Head of caudate nucleus (tissue), 42 donors: ENCODE measurements around the gene PRKN.

Experiments used
- DNase-seq, 42 donors: peaks; one replicate each; pipeline versions ENCODE4 v3.0.0 to v3.0.0-alpha.2; 2020 to 2021; ENCODE audit warnings: mixed read lengths in 7 of 42
- intact Hi-C: fragments of 100-400 bp; cut with DNase I; formaldehyde crosslinking; loops from one replicate; pipeline ENCODE4 v1.15.0; 2022

PRKN gene

GRCh38 chr6:162078126-162078525, 649.4 kb downstream of the PRKN start:
- DNase-seq: no peak
- intact Hi-C loops: no loop called here

GRCh38 chr6:162076816-162077215, 650.8 kb downstream of the PRKN start:
- intact Hi-C loops: no loop called here
- DNase-seq: peak in 34 of 42 donors; percentile 4 to 81 (median 32)

GRCh38 chr6:162074641-162075275, 652.8 kb downstream of the PRKN start:
- intact Hi-C loops: no loop called here
- DNase-seq: no peak

- DNase-seq: no peak
Observed at GRCh38 chr6:162070639-162071038, 656.9 kb downstream of the PRKN start.

GRCh38 chr6:162069995-162070394, 657.6 kb downstream of the PRKN start:
- intact Hi-C loops: no loop called here
- DNase-seq: no peak

More at GRCh38 chr6:162070639-162071038, 656.9 kb downstream of the PRKN start:
- intact Hi-C loops: no loop called here

GRCh38 chr6:162068340-162068739, 659.2 kb downstream of the PRKN start:
- no peak for DNase-seq
- intact Hi-C loops: no loop called here

- intact Hi-C loops: no loop called here
- no peak for DNase-seq
Observed at GRCh38 chr6:162063666-162064065, 663.9 kb downstream of the PRKN start.

GRCh38 chr6:162058281-162058875, 669.2 kb downstream of the PRKN start:
- intact Hi-C loops: no loop called here
- no peak for DNase-seq

GRCh38 chr6:162056745-162057144, 670.8 kb downstream of the PRKN start:
- intact Hi-C loops: no loop called here
- DNase-seq: no peak

- DNase-seq: no peak
- intact Hi-C loops: no loop called here
Observed at GRCh38 chr6:162056061-162056460, 671.5 kb downstream of the PRKN start.

GRCh38 chr6:162055365-162055764, 672.2 kb downstream of the PRKN start:
- intact Hi-C loops: no loop called here
- no peak for DNase-seq

GRCh38 chr6:162053084-162053483, 674.5 kb downstream of the PRKN start:
- intact Hi-C loops: no loop called here
- DNase-seq: no peak

- intact Hi-C loops: no loop called here
- DNase-seq: no peak
Observed at GRCh38 chr6:162050579-162050978, 677.0 kb downstream of the PRKN start.

GRCh38 chr6:162046324-162046723, 681.2 kb downstream of the PRKN start:
- DNase-seq: no peak
- intact Hi-C loops: no loop called here

GRCh38 chr6:162032620-162033019, 694.9 kb downstream of the PRKN start:
- intact Hi-C loops: no loop called here
- DNase-seq: no peak

- intact Hi-C loops: no loop called here
- DNase-seq: no peak
Observed at GRCh38 chr6:162029873-162030576, 697.5 kb downstream of the PRKN start.

- DNase-seq: no peak
- intact Hi-C loops: no loop called here
Observed at GRCh38 chr6:162026843-162027242, 700.7 kb downstream of the PRKN start.

GRCh38 chr6:162026031-162026430, 701.5 kb downstream of the PRKN start:
- DNase-seq: no peak
- intact Hi-C loops: no loop called here

- intact Hi-C loops: no loop called here
- DNase-seq: no peak
Observed at GRCh38 chr6:162019349-162019748, 708.2 kb downstream of the PRKN start.

GRCh38 chr6:162017536-162017935, 710.0 kb downstream of the PRKN start:
- intact Hi-C loops: no loop called here
- DNase-seq: no peak
